WTC11 (cell line): ENCODE measurements around the gene KLHL28. TPM values are rescaled to one million over a fixed set of nuclear protein-coding genes. Genes with fewer than 3 reads are reported as not detected.
A peak's percentile ranks its signal among the peaks of the same experiment; 100 is the strongest.

Experiments used
- ATAC-seq: fragments of 200-7000 bp; cut with Tn5 transposase; 2 replicates; pipeline ENCODE4 v1.10.0; 2021; ENCODE audit warnings: mild to moderate bottlenecking, moderate library complexity
- CTCF ChIA-PET: fragments of 300-600 bp; sonication (Branson Sonifier 250); formaldehyde crosslinking; loops from one replicate; lab custom pipeline; 2021; ENCODE audit warnings: antibody characterized with exemption; lab: Charles Lee
- POLR2A ChIA-PET: fragments of 350-600 bp; sonication (Branson Sonifier 250); formaldehyde crosslinking; loops from one replicate; lab custom pipeline; 2021; ENCODE audit warnings: antibody characterized with exemption; lab: Charles Lee
- DNase-seq: peaks from one replicate; pipeline ENCODE4 v3.0.0; 2021; ENCODE audit warnings: low spot score
- H3K27ac Mint-ChIP-seq: 2 replicates; pipeline ENCODE4 v1.8.0; 2021; ENCODE audit warnings: mixed read lengths
- H3K27me3 Mint-ChIP-seq: 2 replicates; pipeline ENCODE4 v1.8.0; 2021; ENCODE audit warnings: low read depth, mild to moderate bottlenecking, moderate library complexity, mixed read lengths
- H3K36me3 Mint-ChIP-seq: 2 replicates; pipeline ENCODE4 v1.8.0; 2021; ENCODE audit warnings: mixed read lengths
- H3K4me1 Mint-ChIP-seq: 2 replicates; pipeline ENCODE4 v1.8.0; 2022; ENCODE audit warnings: mixed read lengths
- H3K4me3 Mint-ChIP-seq: 2 replicates; pipeline ENCODE4 v1.8.0; 2021; ENCODE audit warnings: mild to moderate bottlenecking, moderate library complexity, mixed read lengths
- H3K9me3 Mint-ChIP-seq: 2 replicates; pipeline ENCODE4 v1.8.0; 2021; ENCODE audit warnings: mixed read lengths
- ATF1 ChIP-seq: sonication (generic); formaldehyde crosslinking; IDR thresholded peaks from 2 replicates; pipeline ENCODE4 v1.8.1; 2023; ENCODE audit warnings: mild to moderate bottlenecking, moderate library complexity, missing genetic modification reagents
- CBFB ChIP-seq: sonication (generic); formaldehyde crosslinking; IDR thresholded peaks from 2 replicates; pipeline ENCODE4 v1.8.1; 2022; ENCODE audit warnings: mild to moderate bottlenecking, low read depth, missing genetic modification reagents
- CREM ChIP-seq: sonication (generic); formaldehyde crosslinking; IDR thresholded peaks from 2 replicates; pipeline ENCODE4 v1.8.1; 2022; ENCODE audit warnings: mild to moderate bottlenecking, missing genetic modification reagents, moderate library complexity
- ELF4 ChIP-seq: sonication (generic); formaldehyde crosslinking; IDR thresholded peaks from 2 replicates; pipeline ENCODE4 v1.8.1; 2022; ENCODE audit warnings: low read depth, mild to moderate bottlenecking, moderate library complexity, missing genetic modification reagents
- FOXP1 ChIP-seq: sonication (generic); formaldehyde crosslinking; IDR thresholded peaks from 2 replicates; pipeline ENCODE4 v1.8.0; 2022; ENCODE audit warnings: missing genetic modification reagents, mild to moderate bottlenecking, moderate library complexity, borderline replicate concordance
- HMGXB4 ChIP-seq: sonication (generic); formaldehyde crosslinking; IDR thresholded peaks from 2 replicates; pipeline ENCODE4 v1.8.1; 2023; ENCODE audit warnings: mild to moderate bottlenecking, moderate library complexity, missing genetic modification reagents
- IRF2 ChIP-seq: sonication (generic); formaldehyde crosslinking; IDR thresholded peaks from 2 replicates; pipeline ENCODE4 v1.8.0; 2022; ENCODE audit warnings: low read depth, missing genetic modification reagents, borderline replicate concordance
- JAZF1 ChIP-seq: fragments of 250-450 bp; sonication (Bioruptor Pico); IDR thresholded peaks from 2 replicates; pipeline ENCODE4 v1.9.0; 2021; ENCODE audit warnings: moderate library complexity, mild to moderate bottlenecking, inconsistent platforms
- MYBL2 ChIP-seq: sonication (generic); formaldehyde crosslinking; IDR thresholded peaks from 2 replicates; pipeline ENCODE4 v1.8.1; 2023; ENCODE audit warnings: mild to moderate bottlenecking, moderate library complexity, missing genetic modification reagents
- PRDM15 ChIP-seq: sonication (generic); formaldehyde crosslinking; IDR thresholded peaks from 2 replicates; pipeline ENCODE4 v1.8.0; 2022; ENCODE audit warnings: missing genetic modification reagents
- PRRX2 ChIP-seq: fragments of 250-450 bp; sonication (Bioruptor Pico); IDR thresholded peaks from 2 replicates; pipeline ENCODE4 v1.8.0; 2021; ENCODE audit warnings: mild to moderate bottlenecking
- SMAD3 ChIP-seq: sonication (generic); formaldehyde crosslinking; IDR thresholded peaks from 2 replicates; pipeline ENCODE4 v1.8.0; 2022; ENCODE audit warnings: missing genetic modification reagents, mild to moderate bottlenecking, borderline replicate concordance
- SOX15 ChIP-seq: fragments of 250-450 bp; sonication (Bioruptor Pico); IDR thresholded peaks from 2 replicates; pipeline ENCODE4 v1.9.0; 2021; ENCODE audit warnings: mild to moderate bottlenecking
- SP1 ChIP-seq: sonication (generic); formaldehyde crosslinking; conservative IDR thresholded peaks from 2 replicates; pipeline ENCODE4 v1.8.1; 2022; ENCODE audit warnings: missing genetic modification reagents
- TP53 ChIP-seq: sonication (generic); formaldehyde crosslinking; IDR thresholded peaks from 2 replicates; pipeline ENCODE4 v1.8.1; 2023; ENCODE audit warnings: mild to moderate bottlenecking, missing genetic modification reagents
- USF1 ChIP-seq: sonication (generic); formaldehyde crosslinking; IDR thresholded peaks from 2 replicates; pipeline ENCODE4 v1.8.0; 2022; ENCODE audit warnings: mild to moderate bottlenecking, missing genetic modification reagents
- USF2 ChIP-seq: sonication (generic); formaldehyde crosslinking; IDR thresholded peaks from 2 replicates; pipeline ENCODE4 v1.8.1; 2023; ENCODE audit warnings: mild to moderate bottlenecking, missing genetic modification reagents, moderate library complexity
- ZBTB43 ChIP-seq: sonication (generic); formaldehyde crosslinking; IDR thresholded peaks from 2 replicates; pipeline ENCODE4 v1.8.1; 2023; ENCODE audit warnings: mild to moderate bottlenecking, missing genetic modification reagents
- ZMAT4 ChIP-seq: fragments of 250-450 bp; sonication (Bioruptor Pico); IDR thresholded peaks from 2 replicates; pipeline ENCODE4 v1.9.0; 2021; ENCODE audit warnings: mild to moderate bottlenecking
- ZNF138 ChIP-seq: sonication (generic); formaldehyde crosslinking; conservative IDR thresholded peaks from 2 replicates; pipeline ENCODE4 v1.8.1; 2022; ENCODE audit warnings: mild to moderate bottlenecking, moderate library complexity, missing genetic modification reagents
- ZNF219 ChIP-seq: sonication (generic); formaldehyde crosslinking; IDR thresholded peaks from 2 replicates; pipeline ENCODE4 v1.8.0; 2023; ENCODE audit warnings: missing genetic modification reagents, mild to moderate bottlenecking, borderline replicate concordance
- ZNF232 ChIP-seq: sonication (generic); formaldehyde crosslinking; IDR thresholded peaks from 2 replicates; pipeline ENCODE4 v1.8.0; 2022; ENCODE audit warnings: mild to moderate bottlenecking, missing genetic modification reagents
- ZNF425 ChIP-seq: fragments of 250-450 bp; sonication (Bioruptor Pico); conservative IDR thresholded peaks from 2 replicates; pipeline ENCODE4 v1.9.0; 2021; ENCODE audit warnings: mild to moderate bottlenecking
- total RNA-seq: library from RNA; stranded (reverse); gene quantifications from 3 replicates; pipeline ENCODE4 v1.2.3, GENCODE V29; 2021

The KLHL28 gene
- total RNA-seq, 1 experiment from 2014 or later, result 9.8 TPM

- no peaks in the 10 kb centered on the region for H3K27me3 Mint-ChIP-seq
- H3K9me3 Mint-ChIP-seq, result no peaks in the 10 kb centered on the region
- no peaks in the 10 kb centered on the region for H3K36me3 Mint-ChIP-seq
- H3K4me3 Mint-ChIP-seq, result no peak overlapping the region
- ATAC-seq (no peak), DNase-seq (no peak)
- ChIA-PET POLR2A (interaction anchor here (1.6 to 1.7 kb wide), 2 partner anchors 50 to 122 kb away, joined by 6 to 7 read pairs; partner anchors contain the start of gene PRPF39), CTCF (interaction anchor here (1.2 to 2.2 kb wide), 3 partner anchors 16 to 290 kb away, joined by 3 to 16 read pairs (median 3); partner anchors contain the start of gene MIS18BP1)
- H3K4me1 Mint-ChIP-seq, result peaks cover 45% of the 10 kb centered on the region
- H3K27ac Mint-ChIP-seq, result no peak overlapping the region; the same call in 1 of the 2 replicates
- TF ChIP-seq CBFB (CRISPR knock-in tag) (no peak), CREM (CRISPR knock-in tag) (no peak), JAZF1 (CRISPR knock-in tag) (no peak), ZNF232 (CRISPR knock-in tag) (no peak), MYBL2 (CRISPR knock-in tag) (no peak), SOX15 (CRISPR knock-in tag) (no peak), ELF4 (no peak), ZNF425 (CRISPR knock-in tag) (no peak), TP53 (CRISPR knock-in tag) (no peak), HMGXB4 (CRISPR knock-in tag) (no peak), ZNF138 (CRISPR knock-in tag) (no peak), ZNF219 (CRISPR knock-in tag) (no peak)
These were observed 1.3 kb upstream of the KLHL28 start for GRCh38 chr14:44963044-44963528.

GRCh38 chr14:44962334-44963043 lies 742 bp upstream of the KLHL28 start:
- Mint-ChIP-seq H3K4me3 (no peak overlapping the region), H3K27ac (no peak overlapping the region; the same call in 1 of the 2 replicates), H3K27me3 (no peaks in the 10 kb centered on the region), H3K4me1 (peaks cover 43% of the 10 kb centered on the region)
- peak; percentile 30 for ATAC-seq
- POLR2A ChIA-PET, result interaction anchor here (0.5 to 1.7 kb wide), 8 partner anchors 16 to 174 kb away, joined by 3 to 7 read pairs (median 4); partner anchors contain the start of gene PRPF39
- peak; percentile 39 for DNase-seq
- TF ChIP-seq SP1 (CRISPR knock-in tag) (peak; percentile 21; the same call in 1 of the 2 replicates), PRDM15 (CRISPR knock-in tag) (peak; percentile 50), TP53 (CRISPR knock-in tag) (no peak), ATF1 (CRISPR knock-in tag) (no peak), USF2 (CRISPR knock-in tag) (peak; percentile 29; the same call in 1 of the 2 replicates), USF1 (no peak), ZMAT4 (CRISPR knock-in tag) (no peak), FOXP1 (CRISPR knock-in tag) (peak; percentile 48; the same call in 1 of the 2 replicates), PRRX2 (CRISPR knock-in tag) (no peak), IRF2 (CRISPR knock-in tag) (no peak), ZBTB43 (peak; percentile 25; the same call in 1 of the 2 replicates), SMAD3 (0 out of 2 replicates have a peak, but pooled peaks have one; percentile 37)
- TF ChIP-seq, all 79 proteins: peak for 6
- CTCF ChIA-PET, result interaction anchor here (0.5 to 2.2 kb wide), 5 partner anchors 17 to 291 kb away, joined by 3 to 16 read pairs (median 3); partner anchors contain the start of gene MIS18BP1
- Mint-ChIP-seq H3K36me3 (no peaks in the 10 kb centered on the region), H3K9me3 (no peaks in the 10 kb centered on the region)
